ENCODE data around the gene PSME3. TPM values are rescaled to one million over a fixed set of nuclear protein-coding genes. Genes with fewer than 3 reads are reported as not detected.
A peak's percentile ranks its signal among the peaks of the same experiment; 100 is the strongest.

PSME3 gene
- polyA plus RNA-seq, 1 donor from 2014 or later = 56.6 TPM

- H3K9ac ChIP-seq (ENCODE audit: low read length) = no peak overlapping the region
- H3K9me2 ChIP-seq (ENCODE audit: insufficient read depth, low read length) = no peaks in the 10 kb centered on the region
- TF ChIP-seq TAF1 (IDR thresholded peaks at IDR 0.05; ENCODE audit: low read depth) (no peak), RAD21 (conservative IDR thresholded peaks at IDR 0.05) (peak; percentile 90), POLR2AphosphoS5 (IDR thresholded peaks at IDR 0.05) (no peak), SMC3 (conservative IDR thresholded peaks at IDR 0.05; ENCODE audit: poor library complexity) (peak; percentile 79), CTCF (IDR thresholded peaks at IDR 0.05; ENCODE audit: poor library complexity, severe bottlenecking) (peak; percentile 92)
- TF ChIP-seq, protein P1, sequence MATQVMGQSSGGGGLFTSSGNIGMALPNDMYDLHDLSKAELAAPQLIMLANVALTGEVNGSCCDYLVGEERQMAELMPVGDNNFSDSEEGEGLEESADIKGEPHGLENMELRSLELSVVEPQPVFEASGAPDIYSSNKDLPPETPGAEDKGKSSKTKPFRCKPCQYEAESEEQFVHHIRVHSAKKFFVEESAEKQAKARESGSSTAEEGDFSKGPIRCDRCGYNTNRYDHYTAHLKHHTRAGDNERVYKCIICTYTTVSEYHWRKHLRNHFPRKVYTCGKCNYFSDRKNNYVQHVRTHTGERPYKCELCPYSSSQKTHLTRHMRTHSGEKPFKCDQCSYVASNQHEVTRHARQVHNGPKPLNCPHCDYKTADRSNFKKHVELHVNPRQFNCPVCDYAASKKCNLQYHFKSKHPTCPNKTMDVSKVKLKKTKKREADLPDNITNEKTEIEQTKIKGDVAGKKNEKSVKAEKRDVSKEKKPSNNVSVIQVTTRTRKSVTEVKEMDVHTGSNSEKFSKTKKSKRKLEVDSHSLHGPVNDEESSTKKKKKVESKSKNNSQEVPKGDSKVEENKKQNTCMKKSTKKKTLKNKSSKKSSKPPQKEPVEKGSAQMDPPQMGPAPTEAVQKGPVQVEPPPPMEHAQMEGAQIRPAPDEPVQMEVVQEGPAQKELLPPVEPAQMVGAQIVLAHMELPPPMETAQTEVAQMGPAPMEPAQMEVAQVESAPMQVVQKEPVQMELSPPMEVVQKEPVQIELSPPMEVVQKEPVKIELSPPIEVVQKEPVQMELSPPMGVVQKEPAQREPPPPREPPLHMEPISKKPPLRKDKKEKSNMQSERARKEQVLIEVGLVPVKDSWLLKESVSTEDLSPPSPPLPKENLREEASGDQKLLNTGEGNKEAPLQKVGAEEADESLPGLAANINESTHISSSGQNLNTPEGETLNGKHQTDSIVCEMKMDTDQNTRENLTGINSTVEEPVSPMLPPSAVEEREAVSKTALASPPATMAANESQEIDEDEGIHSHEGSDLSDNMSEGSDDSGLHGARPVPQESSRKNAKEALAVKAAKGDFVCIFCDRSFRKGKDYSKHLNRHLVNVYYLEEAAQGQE (IDR thresholded peaks at IDR 0.05; ENCODE audit: borderline replicate concordance) = no peak
- no peaks in the 10 kb centered on the region for H4K20me1 ChIP-seq (ENCODE audit: insufficient read depth)
- no peaks in the 10 kb centered on the region for H3K36me3 ChIP-seq (ENCODE audit: insufficient read depth, low read length)
- H3K4me3 ChIP-seq (ENCODE audit: low read length) = no peak overlapping the region
- H3F3A ChIP-seq (ENCODE audit: insufficient read depth, low read length, poor library complexity, severe bottlenecking) = no peaks in the 10 kb centered on the region
- no peak overlapping the region for H3K4me2 ChIP-seq (ENCODE audit: low read length)
- no peaks in the 10 kb centered on the region for H3K79me2 ChIP-seq (replicated peaks; ENCODE audit: insufficient read depth, low read length)
- H3K9me3 ChIP-seq (ENCODE audit: low read length) = no peaks in the 10 kb centered on the region
- H3K27me3 ChIP-seq (ENCODE audit: insufficient read depth, low read depth, low read length) = no peaks in the 10 kb centered on the region
- no peak overlapping the region for H2AFZ ChIP-seq (ENCODE audit: low read depth, low read length)
- no peak overlapping the region for H3K27ac ChIP-seq (ENCODE audit: low read length)
Measured at GRCh38 chr17:42843358-42843934, 10.2 kb downstream of the PSME3 start.

- Histone ChIP-seq H3K4me2 (ENCODE audit: low read length) (no peak within 1 kb of the TSS), H3F3A (ENCODE audit: insufficient read depth, low read length, poor library complexity, severe bottlenecking) (no peaks in the 10 kb centered on the region), H3K9me2 (ENCODE audit: insufficient read depth, low read length) (no peaks in the 10 kb centered on the region), H3K9me3 (ENCODE audit: low read length) (no peaks in the 10 kb centered on the region), H3K9ac (ENCODE audit: low read length) (no peak within 1 kb of the TSS), H4K20me1 (ENCODE audit: insufficient read depth) (no peaks in the 10 kb centered on the region), H3K27ac (ENCODE audit: low read length) (no peak within 1 kb of the TSS), H3K36me3 (ENCODE audit: insufficient read depth, low read length) (no peaks in the 10 kb centered on the region), H3K79me2 (replicated peaks; ENCODE audit: insufficient read depth, low read length) (no peaks in the 10 kb centered on the region), H2AFZ (ENCODE audit: low read depth, low read length) (no peak within 1 kb of the TSS), H3K27me3 (ENCODE audit: insufficient read depth, low read depth, low read length) (no peaks in the 10 kb centered on the region), H3K4me3 (ENCODE audit: low read length) (no peak within 1 kb of the TSS)
- no peak for TF ChIP-seq MXI1 (conservative IDR thresholded peaks at IDR 0.05; ENCODE audit: poor library complexity, severe bottlenecking)
- no peak for TF ChIP-seq CTCF (IDR thresholded peaks at IDR 0.05; ENCODE audit: poor library complexity, severe bottlenecking)
- TF ChIP-seq, protein P1 (IDR thresholded peaks at IDR 0.05; ENCODE audit: borderline replicate concordance) = no peak
- no peak for TF ChIP-seq EP300 (conservative IDR thresholded peaks at IDR 0.05; ENCODE audit: poor library complexity, severe bottlenecking)
Measured at GRCh38 chr17:42844271-42844670, 11.1 kb downstream of the PSME3 start, which contains the start of gene AOC2. Gene AOC2, plus strand, starts transcription at chr17:42844580. Its CDS starts 47 bp downstream, at chr17:42844627.

Data from neural cell (in vitro differentiated cells).